Activated CD4-positive, alpha-beta T cell treated with anti-CD3 and anti-CD28 coated beads for 36 hours (primary cell): ENCODE results near the gene ABCC1. TPM values are rescaled to one million over a fixed set of nuclear protein-coding genes. Genes with fewer than 3 reads are reported as not detected.

Source experiments
- ATAC-seq: fragments of 200-7000 bp; cut with Tn5 transposase; one replicate; pipeline ENCODE4 v1.10.0; 2021; ENCODE audit warnings: mild to moderate bottlenecking, moderate library complexity
- CTCF ChIA-PET: fragments of 350-600 bp; sonication (Branson Sonifier 250); formaldehyde crosslinking; loops from one replicate; lab custom pipeline; 2021; ENCODE audit warnings: antibody characterized with exemption; lab: Charles Lee
- POLR2A ChIA-PET: fragments of 350-600 bp; sonication (Branson Sonifier 250); formaldehyde crosslinking; loops from one replicate; lab custom pipeline; 2021; ENCODE audit warnings: antibody characterized with exemption, inconsistent platforms; lab: Charles Lee
- DNase-seq: peaks from one replicate; pipeline ENCODE4 v3.0.0-alpha.2; 2020
- H3K27ac Mint-ChIP-seq: one replicate; pipeline ENCODE4 v1.8.0; 2021; ENCODE audit warnings: mixed read lengths
- H3K27me3 Mint-ChIP-seq: one replicate; pipeline ENCODE4 v1.8.0; 2021; ENCODE audit warnings: mixed read lengths
- H3K36me3 Mint-ChIP-seq: one replicate; pipeline ENCODE4 v1.8.0; 2021; ENCODE audit warnings: low read depth, mixed read lengths
- H3K4me1 Mint-ChIP-seq: one replicate; pipeline ENCODE4 v1.8.0; 2021; ENCODE audit warnings: mixed read lengths
- H3K4me3 Mint-ChIP-seq: one replicate; pipeline ENCODE4 v1.8.0; 2021; ENCODE audit warnings: mild to moderate bottlenecking, moderate library complexity, mixed read lengths
- H3K9me3 Mint-ChIP-seq: one replicate; pipeline ENCODE4 v1.8.0; 2021; ENCODE audit warnings: low read depth, mixed read lengths
- intact Hi-C, 2 experiments: fragments of 100-400 bp; cut with DNase I in 1 of 2; cut with micrococcal nuclease in 1 of 2; formaldehyde crosslinking; loops; one replicate each; pipeline versions ENCODE4 v1.14.2 to v1.15.1; 2022 to 2024; cut with DNase I, micrococcal nuclease
- total RNA-seq, 2 experiments: library from RNA; stranded (reverse); gene quantifications; one replicate each; pipeline ENCODE4 v1.2.3, GENCODE V29; 2021

The ABCC1 gene
- total RNA-seq, 2 experiments from 2014 or later = 57.8 to 65.1 TPM

GRCh38 chr16:15970202-15970601 is 20.8 kb downstream of the ABCC1 start:
- Mint-ChIP-seq H3K27me3 (no peaks in the 10 kb centered on the region), H3K27ac (no peak overlapping the region), H3K4me3 (no peak overlapping the region), H3K4me1 (peaks cover 26% of the 10 kb centered on the region), H3K9me3 (peaks cover 17% of the 10 kb centered on the region), H3K36me3 (peaks cover 44% of the 10 kb centered on the region)
- intact Hi-C loops = no loop called here
- ChIA-PET CTCF (interaction anchor here (0.5 to 0.6 kb wide), 2 partner anchors 150 to 217 kb away, joined by 3 to 4 read pairs; no protein-coding TSS in a partner anchor), POLR2A (no interaction called here)
- ATAC-seq (peak; percentile 92), DNase-seq (peak; percentile 28)

DNA sequence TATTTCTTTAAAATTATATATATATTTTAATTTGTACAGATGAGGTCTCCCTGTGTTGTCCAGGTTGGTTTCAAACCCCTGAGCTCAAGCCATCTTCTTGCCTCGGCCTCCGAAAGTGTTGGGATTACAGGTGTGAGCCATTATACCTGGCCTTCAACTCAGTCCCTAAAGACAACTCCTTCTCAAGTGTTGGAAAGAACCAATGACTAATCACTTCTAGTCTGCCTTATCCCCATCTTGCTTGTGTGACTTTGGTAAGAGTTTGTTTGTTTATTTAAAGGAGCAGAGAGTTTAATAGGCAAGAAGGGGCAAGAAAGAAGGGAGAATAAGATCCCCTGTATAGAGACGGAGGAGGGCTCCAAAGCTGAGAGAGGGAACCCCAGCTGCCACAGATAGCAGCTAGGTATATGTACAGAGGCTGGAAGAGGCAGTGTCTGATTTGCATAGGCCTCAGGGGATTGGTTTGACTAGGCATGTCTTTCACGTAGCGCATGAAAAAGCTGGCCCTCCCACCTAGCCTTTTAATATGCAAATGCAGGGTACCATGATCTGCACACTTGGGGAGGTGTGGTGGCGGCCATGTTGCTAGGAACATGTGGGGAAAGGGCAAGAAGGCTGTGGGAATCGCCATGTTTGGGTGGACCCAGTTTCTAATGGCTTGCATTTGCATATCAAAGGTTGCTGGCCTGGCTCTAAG is 21.5 kb downstream of the ABCC1 start:
- Mint-ChIP-seq H3K27me3 (no peaks in the 10 kb centered on the region), H3K9me3 (peaks cover 17% of the 10 kb centered on the region), H3K4me3 (no peak overlapping the region), H3K36me3 (peaks cover 48% of the 10 kb centered on the region), H3K4me1 (peaks cover 23% of the 10 kb centered on the region), H3K27ac (no peak overlapping the region)
- ATAC-seq (no peak), DNase-seq (no peak)
- ChIA-PET CTCF (no interaction called here), POLR2A (no interaction called here)
- intact Hi-C loops = no loop called here

GRCh38 chr16:15971440-15971815 is 22.0 kb downstream of the ABCC1 start:
- H3K36me3 Mint-ChIP-seq = peaks cover 49% of the 10 kb centered on the region
- no peak overlapping the region for H3K4me3 Mint-ChIP-seq
- H3K27ac Mint-ChIP-seq = no peak overlapping the region
- ATAC-seq = no peak
- no peak for DNase-seq
- POLR2A ChIA-PET = no interaction called here
- CTCF ChIA-PET = no interaction called here
- H3K4me1 Mint-ChIP-seq = peaks cover 25% of the 10 kb centered on the region
- H3K9me3 Mint-ChIP-seq = peaks cover 17% of the 10 kb centered on the region
- intact Hi-C loops = no loop called here
- no peaks in the 10 kb centered on the region for H3K27me3 Mint-ChIP-seq

- ATAC-seq = no peak
- ChIA-PET CTCF (no interaction called here), POLR2A (no interaction called here)
- peaks cover 17% of the 10 kb centered on the region for H3K9me3 Mint-ChIP-seq
- intact Hi-C loops = no loop called here
- H3K4me1 Mint-ChIP-seq = peaks cover 24% of the 10 kb centered on the region
- no peak overlapping the region for H3K4me3 Mint-ChIP-seq
- peaks cover 56% of the 10 kb centered on the region for H3K36me3 Mint-ChIP-seq
- no peak for DNase-seq
- H3K27ac Mint-ChIP-seq = no peak overlapping the region
- H3K27me3 Mint-ChIP-seq = no peaks in the 10 kb centered on the region
These were observed 22.8 kb downstream of the ABCC1 start for GRCh38 chr16:15972046-15972868.

- POLR2A ChIA-PET = no interaction called here
- CTCF ChIA-PET = no interaction called here
- Mint-ChIP-seq H3K27ac (no peak overlapping the region), H3K27me3 (no peaks in the 10 kb centered on the region), H3K4me1 (peaks cover 26% of the 10 kb centered on the region), H3K4me3 (no peak overlapping the region), H3K9me3 (peaks cover 27% of the 10 kb centered on the region), H3K36me3 (peaks cover 68% of the 10 kb centered on the region)
- DNase-seq (no peak), ATAC-seq (no peak)
- intact Hi-C loops = no loop called here
These were observed 24.0 kb downstream of the ABCC1 start for GRCh38 chr16:15973421-15973820.

- peaks cover 73% of the 10 kb centered on the region for H3K36me3 Mint-ChIP-seq
- H3K4me1 Mint-ChIP-seq = peaks cover 26% of the 10 kb centered on the region
- ChIA-PET CTCF (no interaction called here), POLR2A (no interaction called here)
- H3K4me3 Mint-ChIP-seq = no peak overlapping the region
- peaks cover 30% of the 10 kb centered on the region for H3K9me3 Mint-ChIP-seq
- no peak for DNase-seq
- H3K27ac Mint-ChIP-seq = no peak overlapping the region
- no peak for ATAC-seq
- H3K27me3 Mint-ChIP-seq = no peaks in the 10 kb centered on the region
- intact Hi-C loops = no loop called here
These were observed 24.6 kb downstream of the ABCC1 start for GRCh38 chr16:15974057-15974456.

DNA sequence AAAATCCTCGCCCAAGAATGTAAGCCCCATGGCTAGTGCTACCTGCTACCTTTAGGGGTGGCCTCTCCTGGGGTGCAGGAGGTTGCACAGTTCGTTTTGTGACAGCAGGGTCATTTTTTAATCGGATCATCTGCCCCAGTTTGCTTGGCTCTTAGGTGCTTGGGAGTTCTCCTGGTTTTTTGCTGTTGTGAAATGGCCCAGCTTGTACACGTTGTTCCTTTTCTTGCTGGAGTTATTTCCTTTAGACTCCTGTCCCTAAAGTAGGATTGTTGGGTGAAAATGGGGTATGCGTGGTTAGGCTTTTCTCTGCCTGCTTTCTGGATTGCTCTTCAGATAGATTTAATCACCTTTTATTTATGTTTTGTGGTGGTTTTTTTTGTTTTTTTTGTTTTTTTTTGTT is 25.8 kb downstream of the ABCC1 start:
- ATAC-seq = no peak
- Mint-ChIP-seq H3K4me1 (peaks cover 24% of the 10 kb centered on the region), H3K27me3 (no peaks in the 10 kb centered on the region), H3K9me3 (peaks cover 37% of the 10 kb centered on the region), H3K36me3 (peaks cover 78% of the 10 kb centered on the region), H3K27ac (no peak overlapping the region), H3K4me3 (no peak overlapping the region)
- DNase-seq = no peak
- intact Hi-C loops = no loop called here
- ChIA-PET CTCF (no interaction called here), POLR2A (no interaction called here)

- DNase-seq (no peak), ATAC-seq (no peak)
- CTCF ChIA-PET = interaction anchor here (0.5 kb wide), 1 partner anchor 191 kb away, joined by 3 read pairs; no protein-coding TSS in a partner anchor
- Mint-ChIP-seq H3K4me1 (peaks cover 22% of the 10 kb centered on the region), H3K4me3 (no peak overlapping the region), H3K27ac (no peak overlapping the region), H3K9me3 (peaks cover 38% of the 10 kb centered on the region), H3K27me3 (no peaks in the 10 kb centered on the region), H3K36me3 (peaks cover 81% of the 10 kb centered on the region)
- POLR2A ChIA-PET = no interaction called here
- intact Hi-C loops = no loop called here
These were observed 26.9 kb downstream of the ABCC1 start for GRCh38 chr16:15976225-15976812.

DNA sequence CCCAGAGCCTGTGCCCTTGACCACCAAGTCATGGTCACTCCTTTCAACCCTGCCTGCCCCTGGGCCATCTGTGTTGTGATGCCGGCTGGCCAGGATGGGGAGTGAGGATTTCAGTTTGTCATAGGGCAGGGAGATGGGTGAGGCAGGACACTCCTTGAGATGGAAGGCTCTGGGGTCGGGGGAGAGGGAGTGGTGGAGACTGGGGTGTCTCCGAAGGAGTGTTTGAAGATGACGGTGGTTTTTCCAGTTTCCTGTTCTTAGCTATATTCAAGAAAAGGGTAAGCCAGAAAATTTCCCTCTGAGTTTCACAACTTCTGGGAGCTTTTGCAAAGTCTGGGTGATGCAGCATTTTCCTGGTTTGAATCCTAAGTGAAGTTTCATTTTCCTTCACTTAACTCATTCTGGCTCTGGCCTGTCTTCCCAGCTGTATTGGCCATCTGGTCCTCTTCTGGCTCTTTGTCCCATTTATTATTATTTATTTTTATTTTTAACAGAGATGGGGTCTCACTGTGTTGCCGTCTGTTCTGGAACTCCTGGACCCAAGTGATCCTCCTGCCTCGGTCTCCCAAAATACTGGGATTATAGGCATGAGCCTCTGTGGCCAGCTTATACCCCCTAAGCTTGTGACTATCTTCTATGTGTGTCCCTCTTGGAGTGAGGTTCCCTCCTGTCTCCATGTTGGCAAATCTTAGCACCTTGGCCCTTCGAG is 27.7 kb downstream of the ABCC1 start:
- intact Hi-C loops = no loop called here
- CTCF ChIA-PET = interaction anchor here (0.5 to 0.6 kb wide), 2 partner anchors 60 to 190 kb away, joined by 3 read pairs; no protein-coding TSS in a partner anchor
- Mint-ChIP-seq H3K4me3 (no peak overlapping the region), H3K9me3 (peaks cover 39% of the 10 kb centered on the region), H3K36me3 (peaks cover 81% of the 10 kb centered on the region), H3K27ac (no peak overlapping the region), H3K27me3 (no peaks in the 10 kb centered on the region), H3K4me1 (peaks cover 22% of the 10 kb centered on the region)
- ATAC-seq (no peak), DNase-seq (no peak)
- POLR2A ChIA-PET = no interaction called here

DNA sequence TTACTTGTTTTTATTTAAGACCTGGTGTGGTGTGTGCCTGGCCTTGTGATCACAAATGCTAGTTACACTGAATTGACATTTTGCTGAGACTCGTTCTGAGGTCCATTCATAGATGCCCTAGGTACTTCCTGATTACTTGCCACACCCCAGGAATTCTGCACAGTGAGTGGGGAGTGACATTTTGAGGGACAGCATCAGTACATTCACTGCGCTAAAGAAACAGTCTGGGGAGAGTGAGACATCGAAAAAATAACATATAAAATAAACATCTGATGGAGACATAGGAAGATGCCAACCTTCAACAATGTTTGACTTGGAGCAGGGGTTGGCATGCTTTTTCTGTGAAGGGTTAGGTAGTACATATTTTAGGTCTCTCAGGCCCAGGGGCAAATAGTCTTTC is 30.4 kb downstream of the ABCC1 start:
- no peak for DNase-seq
- Mint-ChIP-seq H3K4me1 (peaks cover 22% of the 10 kb centered on the region), H3K4me3 (no peak overlapping the region), H3K36me3 (peaks cover 81% of the 10 kb centered on the region), H3K9me3 (peaks cover 38% of the 10 kb centered on the region), H3K27me3 (no peaks in the 10 kb centered on the region), H3K27ac (no peak overlapping the region)
- no peak for ATAC-seq
- CTCF ChIA-PET = no interaction called here
- POLR2A ChIA-PET = no interaction called here
- intact Hi-C loops = no loop called here

- peaks cover 76% of the 10 kb centered on the region for H3K36me3 Mint-ChIP-seq
- no peak overlapping the region for H3K27ac Mint-ChIP-seq
- no peaks in the 10 kb centered on the region for H3K27me3 Mint-ChIP-seq
- ChIA-PET POLR2A (no interaction called here), CTCF (no interaction called here)
- H3K4me1 Mint-ChIP-seq = peaks cover 17% of the 10 kb centered on the region
- H3K9me3 Mint-ChIP-seq = peaks cover 38% of the 10 kb centered on the region
- no peak for ATAC-seq
- intact Hi-C loops = no loop called here
- no peak overlapping the region for H3K4me3 Mint-ChIP-seq
- no peak for DNase-seq
These were observed 30.9 kb downstream of the ABCC1 start for GRCh38 chr16:15980329-15980728.
